Mesenchymal stem cell (in vitro differentiated cells and primary cell): ENCODE data around the gene LYSMD2.

ENCODE experiments used
- DNase-seq: peaks from one replicate; pipeline ENCODE4 v3.0.0-alpha.2; 2013
- H2AFZ ChIP-seq: one replicate; pipeline ENCODE4 v1.6.1; 2013; ENCODE audit warnings: low read depth, mild to moderate bottlenecking, control low read depth, inconsistent platforms, low read length, moderate library complexity
- H2AK5ac ChIP-seq: 2 replicates; pipeline ENCODE4 v1.6.1; 2013; ENCODE audit warnings: low read length, moderate library complexity, mild to moderate bottlenecking, inconsistent platforms; ENCODE audit not compliant: severe bottlenecking
- H2BK120ac ChIP-seq: one replicate; pipeline ENCODE4 v1.6.1; 2013; ENCODE audit warnings: low read depth, mild to moderate bottlenecking, inconsistent platforms, low read length, moderate library complexity
- H2BK12ac ChIP-seq, 2 experiments: one replicate each; pipeline ENCODE4 v1.6.1; 2013; ENCODE audit warnings: inconsistent platforms in 2 of 2, low read length in 2 of 2, mild to moderate bottlenecking in 2 of 2, moderate library complexity in 2 of 2, control low read depth in 1 of 2
- H2BK15ac ChIP-seq: one replicate; pipeline ENCODE4 v1.6.1; 2013; ENCODE audit warnings: mild to moderate bottlenecking, low read depth, inconsistent platforms; ENCODE audit not compliant: poor library complexity, severe bottlenecking
- H2BK5ac ChIP-seq: 2 replicates; pipeline ENCODE4 v1.6.1; 2013; ENCODE audit warnings: low read depth, mild to moderate bottlenecking, low read length, control low read depth, inconsistent platforms; ENCODE audit not compliant: poor library complexity, severe bottlenecking
- H3K14ac ChIP-seq, 2 experiments: one replicate each; pipeline ENCODE4 v1.6.1; 2013; ENCODE audit warnings: inconsistent platforms in 2 of 2, low read length in 2 of 2, control low read depth in 1 of 2, mild to moderate bottlenecking in 1 of 2, moderate library complexity in 1 of 2
- H3K18ac ChIP-seq, 2 experiments: one replicate each; pipeline ENCODE4 v1.6.1; 2013; ENCODE audit warnings: inconsistent platforms in 2 of 2, low read length in 2 of 2, control low read depth in 1 of 2, low read depth in 1 of 2, mild to moderate bottlenecking in 1 of 2
- H3K23ac ChIP-seq, 2 experiments: one replicate each; pipeline ENCODE4 v1.6.1; 2013; ENCODE audit warnings: inconsistent platforms in 2 of 2, low read length in 2 of 2, mild to moderate bottlenecking in 2 of 2, moderate library complexity in 2 of 2, control low read depth in 1 of 2
- H3K27ac ChIP-seq: 2 replicates; pipeline ENCODE4 v1.5.1; 2013; ENCODE audit warnings: mild to moderate bottlenecking, moderate library complexity, low read length, control low read depth, inconsistent platforms; ENCODE audit not compliant: poor library complexity, severe bottlenecking
- H3K27me3 ChIP-seq, 2 experiments: 2 replicates each; pipeline versions ENCODE4 v1.6.1 to v1.7.0; 2013; ENCODE audit warnings: low read length in 2 of 2, mild to moderate bottlenecking in 2 of 2, moderate library complexity in 2 of 2, control low read depth in 1 of 2, inconsistent platforms in 1 of 2; ENCODE audit not compliant: control insufficient read depth in 1 of 2, insufficient read depth in 1 of 2
- H3K36me3 ChIP-seq, 2 experiments: 2 replicates each; pipeline versions ENCODE4 v1.6.1 to v1.7.0; 2013; ENCODE audit warnings: low read length in 2 of 2, control low read depth in 1 of 2, inconsistent platforms in 1 of 2, low read depth in 1 of 2, mild to moderate bottlenecking in 1 of 2; ENCODE audit not compliant: insufficient read depth in 2 of 2, control insufficient read depth in 1 of 2
- H3K4ac ChIP-seq, 2 experiments: one replicate each; pipeline ENCODE4 v1.6.1; 2013; ENCODE audit warnings: inconsistent platforms in 2 of 2, low read length in 2 of 2, mild to moderate bottlenecking in 2 of 2, moderate library complexity in 2 of 2, control low read depth in 1 of 2, low read depth in 1 of 2
- H3K4me1 ChIP-seq: 2 replicates; pipeline ENCODE4 v1.6.1; 2013; ENCODE audit warnings: low read depth, low read length, control low read depth; ENCODE audit not compliant: control insufficient read depth, insufficient read depth
- H3K4me2 ChIP-seq: 2 replicates; pipeline ENCODE4 v1.6.1; 2013; ENCODE audit warnings: low read length, mild to moderate bottlenecking, inconsistent platforms; ENCODE audit not compliant: poor library complexity, severe bottlenecking
- H3K4me3 ChIP-seq, 2 experiments: 2 replicates each; pipeline versions ENCODE4 v1.5.1 to v1.7.0; 2013; ENCODE audit warnings: low read length in 2 of 2, mild to moderate bottlenecking in 2 of 2, control low read depth in 1 of 2, low read depth in 1 of 2; ENCODE audit not compliant: insufficient read depth in 1 of 2
- H3K79me1 ChIP-seq: replicated peaks from 2 replicates; pipeline ENCODE4 v1.6.1; 2013; ENCODE audit warnings: mild to moderate bottlenecking, control low read depth, low read length, inconsistent platforms; ENCODE audit not compliant: poor library complexity, severe bottlenecking
- H3K9ac ChIP-seq: 2 replicates; pipeline ENCODE4 v1.7.0; 2013; ENCODE audit warnings: mild to moderate bottlenecking, low read length, moderate library complexity
- H3K9me3 ChIP-seq: 2 replicates; pipeline ENCODE4 v1.7.0; 2013; ENCODE audit warnings: mild to moderate bottlenecking, low read length; ENCODE audit not compliant: control insufficient read depth
- H4K8ac ChIP-seq: one replicate; pipeline ENCODE4 v1.6.1; 2013; ENCODE audit warnings: inconsistent platforms, mild to moderate bottlenecking, low read length, moderate library complexity
- H4K91ac ChIP-seq: one replicate; pipeline ENCODE4 v1.6.1; 2013; ENCODE audit warnings: mild to moderate bottlenecking, low read length, inconsistent platforms
- WGBS: methylation state at CpG from one replicate; pipeline ENCODE4 v1.1.7; 2013; ENCODE audit warnings: mixed read lengths; 5-methylcytosine and 5-hydroxymethylcytosine counted together

Gene LYSMD2

GRCh38 chr15:51732646-51733045, 4.8 kb downstream of the LYSMD2 start:
- Histone ChIP-seq H3K9ac (no peak overlapping the region), H4K8ac (peak overlapping the region; percentile 48), H3K23ac (no peak overlapping the region), H3K4me2 (no peak overlapping the region), H3K79me1 (no peaks in the 10 kb centered on the region), H2BK120ac (no peak overlapping the region), H3K4me3 (no peak overlapping the region), H3K4ac (peak overlapping the region in 1 of 2 experiments; percentile 49), H2BK12ac (peak overlapping the region; percentile 37 to 82), H2BK15ac (peak overlapping the region; percentile 86), H3K4me1 (peaks cover 11% of the 10 kb centered on the region), H3K18ac (peak overlapping the region in 1 of 2 experiments; percentile 34), H3K9me3 (no peaks in the 10 kb centered on the region), H3K14ac (peak overlapping the region in 1 of 2 experiments; percentile 64), H2BK5ac (no peak overlapping the region), H3K27ac (no peak overlapping the region), H2AFZ (no peak overlapping the region), H2AK5ac (no peak overlapping the region), H3K36me3 (peaks cover 0 to 2% of the 10 kb centered on the region in 2 experiments), H3K27me3 (peaks cover 0 to 13% of the 10 kb centered on the region in 2 experiments), H4K91ac (peak overlapping the region; percentile 59)
- DNase-seq, result no peak
- 95% methylated on average over 2 of the region's 2 CpGs for WGBS

- DNase-seq, result peak; percentile 95
- peak overlapping the region; percentile 56 for H2BK120ac ChIP-seq
- H2BK12ac ChIP-seq, result peak overlapping the region; percentile 51 to 96
- no peak overlapping the region for H2AFZ ChIP-seq
- peak overlapping the region; percentile 18 for H3K9ac ChIP-seq
- H2BK15ac ChIP-seq, result peak overlapping the region; percentile 15
- H3K9me3 ChIP-seq, result no peaks in the 10 kb centered on the region
- peaks cover 5% of the 10 kb centered on the region for H3K4me1 ChIP-seq
- H3K4ac ChIP-seq, result peak overlapping the region; percentile 70 to 79
- H3K18ac ChIP-seq, result peak overlapping the region; percentile 73 to 78
- no peak overlapping the region for H2BK5ac ChIP-seq
- H4K91ac ChIP-seq, result peak overlapping the region; percentile 83
- peak overlapping the region; percentile 76 for H4K8ac ChIP-seq
- no peak overlapping the region for H3K14ac ChIP-seq
- H3K27ac ChIP-seq, result no peak overlapping the region
- peak overlapping the region in 1 of 2 experiments; percentile 42 for H3K4me3 ChIP-seq
- 42% methylated on average over 5 of the region's 5 CpGs for WGBS
- no peak overlapping the region for H3K23ac ChIP-seq
- H3K4me2 ChIP-seq, result no peak overlapping the region
- H3K27me3 ChIP-seq, result peaks cover 0 to 11% of the 10 kb centered on the region in 2 experiments
- no peaks in the 10 kb centered on the region for H3K79me1 ChIP-seq
- H2AK5ac ChIP-seq, result no peak overlapping the region
- no peaks in the 10 kb centered on the region for H3K36me3 ChIP-seq
Observed at GRCh38 chr15:51731549-51732267, 5.7 kb downstream of the LYSMD2 start.

GRCh38 chr15:51727141-51727897, 10.1 kb downstream of the LYSMD2 start:
- Histone ChIP-seq H3K4ac (peak overlapping the region in 1 of 2 experiments; percentile 57), H3K27ac (no peak overlapping the region), H3K79me1 (no peaks in the 10 kb centered on the region), H2BK5ac (no peak overlapping the region), H2BK120ac (peak overlapping the region; percentile 45), H3K27me3 (no peaks in the 10 kb centered on the region), H3K9me3 (no peaks in the 10 kb centered on the region), H3K18ac (peak overlapping the region; percentile 58 to 81), H3K4me1 (peaks cover 6% of the 10 kb centered on the region), H3K9ac (no peak overlapping the region), H3K36me3 (no peaks in the 10 kb centered on the region), H2AK5ac (no peak overlapping the region), H3K14ac (peak overlapping the region in 1 of 2 experiments; percentile 5), H3K4me3 (no peak overlapping the region), H2BK12ac (peak overlapping the region; percentile 55 to 83), H3K4me2 (no peak overlapping the region), H2AFZ (no peak overlapping the region), H4K8ac (no peak overlapping the region), H4K91ac (peak overlapping the region; percentile 15), H2BK15ac (no peak overlapping the region), H3K23ac (no peak overlapping the region)
- peak; percentile 81 for DNase-seq
- WGBS, result 45% methylated on average over 4 of the region's 4 CpGs
